Measurements from ENCODE around the gene PRCD. TPM values are rescaled to one million over a fixed set of nuclear protein-coding genes. Genes with fewer than 3 reads are reported as not detected.

The PRCD gene
- total and polyA plus RNA-seq, 2 donors (not counting 1 experiment from before 2014, with no cell fraction given): 18.0 to 30.6 TPM

- Histone ChIP-seq H3K79me2 (ENCODE audit: control insufficient read depth, insufficient read depth, low read length) (no peaks in the 10 kb centered on the region), H4K20me1 (ENCODE audit: control insufficient read depth, insufficient read depth, low read length, poor library complexity, severe bottlenecking) (no peaks in the 10 kb centered on the region), H2AFZ (ENCODE audit: insufficient read depth, low read depth, low read length, poor library complexity, severe bottlenecking) (no peak overlapping the region), H3K27ac (ENCODE audit: low read length in 2 of 2) (no peak overlapping the region), H3K4me1 (ENCODE audit: control insufficient read depth in 2 of 2, insufficient read depth in 2 of 2, low read length in 2 of 2) (no peaks in the 10 kb centered on the region), H3K4me3 (ENCODE audit: control extremely low read depth in 1 of 5, extremely low read depth in 1 of 5, insufficient read depth in 1 of 5, low read depth in 2 of 5, low read length in 4 of 5) (no peak overlapping the region), H3K4me2 (replicated peaks; ENCODE audit: low read depth, low read length, poor library complexity, severe bottlenecking) (no peak overlapping the region), H3K27me3 (replicated peaks in 1 of 4; ENCODE audit: control extremely low read depth in 1 of 4, control insufficient read depth in 3 of 4, insufficient read depth in 4 of 4, low read length in 3 of 4) (no peaks in the 10 kb centered on the region), H3K9ac (ENCODE audit: low read length) (no peak overlapping the region), H3K36me3 (replicated peaks in 1 of 2; ENCODE audit: control extremely low read depth in 1 of 2, control insufficient read depth in 1 of 2, extremely low read depth in 1 of 2, insufficient read depth in 2 of 2, low read length in 1 of 2) (no peaks in the 10 kb centered on the region), H3K9me3 (ENCODE audit: control extremely low read depth in 1 of 3, control insufficient read depth in 2 of 3, insufficient read depth in 1 of 3, low read length in 2 of 3) (no peaks in the 10 kb centered on the region)
- Mint-ChIP-seq H3K9me3 (ENCODE audit: insufficient read depth) (no peaks in the 10 kb centered on the region), H3K4me1 (no peaks in the 10 kb centered on the region), H3K27ac (no peak overlapping the region), H3K4me3 (no peak overlapping the region), H3K27me3 (no peaks in the 10 kb centered on the region)
- no peak for DNase-seq
- ChIA-PET POLR2A (no interaction called here), CTCF (no interaction called here)
- no peak for TF ChIP-seq EZH2 (IDR thresholded peaks at IDR 0.05; ENCODE audit: borderline replicate concordance, insufficient read depth, low read depth, low read length, poor library complexity, severe bottlenecking)
- TF ChIP-seq CTCF (IDR thresholded peaks at IDR 0.05): no peak
- intact Hi-C loops (cut with micrococcal nuclease): no loop called here
- no peak for ATAC-seq (ENCODE audit: low read depth)
- WGBS (ENCODE audit: insufficient coverage): 96% methylated on average over 3 of the region's 5 CpGs
These were observed 35.7 kb downstream of the PRCD start for GRCh38 chr17:76575570-76575969.

GRCh38 chr17:76576189-76576588, 36.3 kb downstream of the PRCD start:
- Histone ChIP-seq H3K79me2 (ENCODE audit: control insufficient read depth, insufficient read depth, low read length) (no peaks in the 10 kb centered on the region), H2AFZ (ENCODE audit: insufficient read depth, low read depth, low read length, poor library complexity, severe bottlenecking) (no peak overlapping the region), H3K27ac (ENCODE audit: low read length in 2 of 2) (no peak overlapping the region), H3K4me2 (replicated peaks; ENCODE audit: low read depth, low read length, poor library complexity, severe bottlenecking) (no peak overlapping the region), H4K20me1 (ENCODE audit: control insufficient read depth, insufficient read depth, low read length, poor library complexity, severe bottlenecking) (no peaks in the 10 kb centered on the region), H3K36me3 (replicated peaks in 1 of 2; ENCODE audit: control extremely low read depth in 1 of 2, control insufficient read depth in 1 of 2, extremely low read depth in 1 of 2, insufficient read depth in 2 of 2, low read length in 1 of 2) (no peaks in the 10 kb centered on the region), H3K4me1 (ENCODE audit: control insufficient read depth in 2 of 2, insufficient read depth in 2 of 2, low read length in 2 of 2) (no peaks in the 10 kb centered on the region), H3K9me3 (ENCODE audit: control extremely low read depth in 1 of 3, control insufficient read depth in 2 of 3, insufficient read depth in 1 of 3, low read length in 2 of 3) (no peaks in the 10 kb centered on the region), H3K9ac (ENCODE audit: low read length) (no peak overlapping the region), H3K27me3 (replicated peaks in 1 of 4; ENCODE audit: control extremely low read depth in 1 of 4, control insufficient read depth in 3 of 4, insufficient read depth in 4 of 4, low read length in 3 of 4) (no peaks in the 10 kb centered on the region), H3K4me3 (ENCODE audit: control extremely low read depth in 1 of 5, extremely low read depth in 1 of 5, insufficient read depth in 1 of 5, low read depth in 2 of 5, low read length in 4 of 5) (no peak overlapping the region)
- POLR2A ChIA-PET: no interaction called here
- no peak for ATAC-seq (ENCODE audit: low read depth)
- no peaks in the 10 kb centered on the region for H3K27me3 Mint-ChIP-seq
- H3K9me3 Mint-ChIP-seq (ENCODE audit: insufficient read depth): no peaks in the 10 kb centered on the region
- H3K4me1 Mint-ChIP-seq: no peaks in the 10 kb centered on the region
- TF ChIP-seq EZH2 (IDR thresholded peaks at IDR 0.05; ENCODE audit: borderline replicate concordance, insufficient read depth, low read depth, low read length, poor library complexity, severe bottlenecking): no peak
- no peak for TF ChIP-seq CTCF (IDR thresholded peaks at IDR 0.05)
- intact Hi-C loops (cut with micrococcal nuclease): no loop called here
- CTCF ChIA-PET: no interaction called here
- no peak overlapping the region for H3K27ac Mint-ChIP-seq
- whole genome bisulfite sequencing (ENCODE audit: insufficient coverage): 92% methylated on average over 8 of the region's 9 CpGs
- H3K4me3 Mint-ChIP-seq: no peak overlapping the region
- DNase-seq: no peak
